ENCODE measurements around the gene CRAT. TPM values are rescaled to one million over a fixed set of nuclear protein-coding genes. Genes with fewer than 3 reads are reported as not detected.

CRAT gene
- polyA plus RNA-seq, 1 donor (not counting 4 experiments of a cell fraction or from before 2014, with no cell fraction given): 6.5 TPM

DNA sequence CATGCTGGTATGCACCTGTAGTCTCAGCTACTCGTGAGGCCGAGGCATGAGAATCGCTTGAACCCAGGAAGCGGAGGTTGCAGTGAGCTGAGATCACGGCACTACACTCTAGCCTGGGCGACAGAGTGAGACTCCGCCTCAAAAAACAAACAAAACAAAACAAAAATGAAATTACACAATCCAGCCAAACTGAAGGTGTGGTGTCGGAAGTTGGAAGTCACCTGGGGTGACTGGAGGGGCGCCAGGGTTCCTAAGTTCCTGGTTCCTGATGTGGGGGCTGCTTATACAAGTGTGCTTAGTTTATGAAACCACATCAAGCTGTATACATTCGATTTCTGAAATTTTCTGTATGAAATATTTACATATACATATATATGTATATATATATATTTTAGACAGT lies 33.4 kb downstream of the CRAT start:
- H3K9me3 ChIP-seq (ENCODE audit: control insufficient read depth, low read depth, low read length): no peaks in the 10 kb centered on the region
- no peak overlapping the region for H2AFZ ChIP-seq (ENCODE audit: control insufficient read depth, low read length)
- H3K4me3 ChIP-seq (ENCODE audit: control insufficient read depth in 2 of 3, extremely low read depth in 1 of 3, insufficient read depth in 2 of 3, low read depth in 1 of 3, low read length in 3 of 3): no peak overlapping the region
- FAIRE-seq: no peak
- no peak overlapping the region for H3K27ac ChIP-seq (ENCODE audit: control insufficient read depth, insufficient read depth, low read length)
- H3K9me1 ChIP-seq (ENCODE audit: control insufficient read depth, extremely low read depth, insufficient read depth, low read length): no peaks in the 10 kb centered on the region
- no peaks in the 10 kb centered on the region for H3K36me3 ChIP-seq (ENCODE audit: control insufficient read depth in 2 of 2, extremely low read depth in 1 of 2, insufficient read depth in 2 of 2, low read length in 2 of 2)
- dilution Hi-C loops (cut with MboI; ENCODE audit: extremely low pct_ligation_motif_present, low sequenced_read_pairs): no loop called here
- H3K4me2 ChIP-seq (ENCODE audit: control insufficient read depth, extremely low read depth, insufficient read depth, low read depth, low read length): no peak overlapping the region
- H3K27me3 ChIP-seq (ENCODE audit: control insufficient read depth, extremely low read depth, insufficient read depth, low read length): no peaks in the 10 kb centered on the region
- no peak overlapping the region for H3K9ac ChIP-seq (ENCODE audit: control insufficient read depth, extremely low read depth, insufficient read depth, low read length)
- H3K79me2 ChIP-seq (ENCODE audit: control insufficient read depth, insufficient read depth, low read length): peaks cover 9% of the 10 kb centered on the region
- TF ChIP-seq, protein P1, sequence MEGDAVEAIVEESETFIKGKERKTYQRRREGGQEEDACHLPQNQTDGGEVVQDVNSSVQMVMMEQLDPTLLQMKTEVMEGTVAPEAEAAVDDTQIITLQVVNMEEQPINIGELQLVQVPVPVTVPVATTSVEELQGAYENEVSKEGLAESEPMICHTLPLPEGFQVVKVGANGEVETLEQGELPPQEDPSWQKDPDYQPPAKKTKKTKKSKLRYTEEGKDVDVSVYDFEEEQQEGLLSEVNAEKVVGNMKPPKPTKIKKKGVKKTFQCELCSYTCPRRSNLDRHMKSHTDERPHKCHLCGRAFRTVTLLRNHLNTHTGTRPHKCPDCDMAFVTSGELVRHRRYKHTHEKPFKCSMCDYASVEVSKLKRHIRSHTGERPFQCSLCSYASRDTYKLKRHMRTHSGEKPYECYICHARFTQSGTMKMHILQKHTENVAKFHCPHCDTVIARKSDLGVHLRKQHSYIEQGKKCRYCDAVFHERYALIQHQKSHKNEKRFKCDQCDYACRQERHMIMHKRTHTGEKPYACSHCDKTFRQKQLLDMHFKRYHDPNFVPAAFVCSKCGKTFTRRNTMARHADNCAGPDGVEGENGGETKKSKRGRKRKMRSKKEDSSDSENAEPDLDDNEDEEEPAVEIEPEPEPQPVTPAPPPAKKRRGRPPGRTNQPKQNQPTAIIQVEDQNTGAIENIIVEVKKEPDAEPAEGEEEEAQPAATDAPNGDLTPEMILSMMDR (optimal IDR thresholded peaks at IDR 0.05 in 1 of 3, IDR thresholded peaks at IDR 0.05 in 1 of 3, conservative IDR thresholded peaks at IDR 0.05 in 1 of 3; ENCODE audit: extremely low read depth in 1 of 3, insufficient read depth in 2 of 3, low read length in 3 of 3): no peak
- TF ChIP-seq EZH2 (IDR thresholded peaks at IDR 0.05; ENCODE audit: low read length): no peak
- no peaks in the 10 kb centered on the region for H4K20me1 ChIP-seq (ENCODE audit: control insufficient read depth, extremely low read depth, insufficient read depth, low read length)
- no peak for DNase-seq (ENCODE audit: low read depth, low spot score)
- H3K4me1 ChIP-seq (ENCODE audit: control insufficient read depth, extremely low read depth, insufficient read depth, low read length): peaks cover 13% of the 10 kb centered on the region

DNA sequence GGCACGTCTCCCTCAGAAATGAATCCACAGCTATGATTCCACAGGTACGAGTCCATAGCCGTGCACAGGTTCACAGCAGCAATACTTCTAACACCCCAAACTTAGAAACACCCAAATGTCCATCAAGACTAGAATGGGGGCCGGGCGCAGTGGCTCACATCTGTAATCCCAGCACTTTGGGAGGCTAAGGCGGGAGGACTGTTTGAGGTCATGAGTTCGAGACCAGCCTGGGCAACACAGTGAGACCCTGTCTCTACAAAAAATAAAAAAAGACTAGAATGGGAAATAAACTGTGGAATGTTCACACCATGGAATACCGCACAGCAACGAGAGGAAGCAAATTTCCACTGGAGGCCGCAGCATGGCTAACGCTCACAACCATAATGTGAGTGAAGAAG lies 34.0 kb downstream of the CRAT start:
- Histone ChIP-seq H3K27ac (ENCODE audit: control insufficient read depth, insufficient read depth, low read length) (no peak overlapping the region), H4K20me1 (ENCODE audit: control insufficient read depth, extremely low read depth, insufficient read depth, low read length) (no peaks in the 10 kb centered on the region), H3K27me3 (ENCODE audit: control insufficient read depth, extremely low read depth, insufficient read depth, low read length) (no peaks in the 10 kb centered on the region), H3K4me3 (ENCODE audit: control insufficient read depth in 2 of 3, extremely low read depth in 1 of 3, insufficient read depth in 2 of 3, low read depth in 1 of 3, low read length in 3 of 3) (no peak overlapping the region), H3K9me3 (ENCODE audit: control insufficient read depth, low read depth, low read length) (no peaks in the 10 kb centered on the region), H3K36me3 (ENCODE audit: control insufficient read depth in 2 of 2, extremely low read depth in 1 of 2, insufficient read depth in 2 of 2, low read length in 2 of 2) (no peaks in the 10 kb centered on the region), H3K4me1 (ENCODE audit: control insufficient read depth, extremely low read depth, insufficient read depth, low read length) (peaks cover 7% of the 10 kb centered on the region), H2AFZ (ENCODE audit: control insufficient read depth, low read length) (no peak overlapping the region), H3K9me1 (ENCODE audit: control insufficient read depth, extremely low read depth, insufficient read depth, low read length) (no peaks in the 10 kb centered on the region), H3K9ac (ENCODE audit: control insufficient read depth, extremely low read depth, insufficient read depth, low read length) (no peak overlapping the region), H3K79me2 (ENCODE audit: control insufficient read depth, insufficient read depth, low read length) (peaks cover 3% of the 10 kb centered on the region), H3K4me2 (ENCODE audit: control insufficient read depth, extremely low read depth, insufficient read depth, low read depth, low read length) (no peak overlapping the region)
- DNase-seq (ENCODE audit: low read depth, low spot score) (no peak), FAIRE-seq (no peak)
- dilution Hi-C loops (cut with MboI; ENCODE audit: extremely low pct_ligation_motif_present, low sequenced_read_pairs): no loop called here
- no peak for TF ChIP-seq EZH2 (IDR thresholded peaks at IDR 0.05; ENCODE audit: low read length)
- TF ChIP-seq, protein P1 (optimal IDR thresholded peaks at IDR 0.05 in 1 of 3, IDR thresholded peaks at IDR 0.05 in 1 of 3, conservative IDR thresholded peaks at IDR 0.05 in 1 of 3; ENCODE audit: extremely low read depth in 1 of 3, insufficient read depth in 2 of 3, low read length in 3 of 3): no peak

All from keratinocyte (primary cell).